Ectodermal cell (in vitro differentiated cells): Measurements from ENCODE around the gene NSF.

Experiments
- H3K27ac ChIP-seq: 2 replicates; pipeline ENCODE4 v1.7.0; 2013; ENCODE audit warnings: mild to moderate bottlenecking, low read depth, low read length; ENCODE audit not compliant: insufficient read depth, poor library complexity, severe bottlenecking
- H3K27me3 ChIP-seq: 2 replicates; pipeline ENCODE4 v1.7.0; 2013; ENCODE audit warnings: mild to moderate bottlenecking, low read length; ENCODE audit not compliant: insufficient read depth, control insufficient read depth, poor library complexity, severe bottlenecking
- H3K36me3 ChIP-seq: one replicate; pipeline ENCODE4 v1.7.0; 2013; ENCODE audit warnings: low read length; ENCODE audit not compliant: control insufficient read depth, insufficient read depth
- H3K4me1 ChIP-seq: one replicate; pipeline ENCODE4 v1.7.0; 2013; ENCODE audit warnings: low read length; ENCODE audit not compliant: control insufficient read depth, insufficient read depth
- H3K4me3 ChIP-seq: 2 replicates; pipeline ENCODE4 v1.7.0; 2013; ENCODE audit warnings: low read depth, low read length, control low read depth; ENCODE audit not compliant: insufficient read depth
- H3K9me3 ChIP-seq: 2 replicates; pipeline ENCODE4 v1.7.0; 2013; ENCODE audit warnings: mild to moderate bottlenecking, low read length, moderate library complexity; ENCODE audit not compliant: control insufficient read depth
- WGBS, 2 experiments: methylation state at CpG; one replicate each; pipeline ENCODE4 v1.1.7; 2013; ENCODE audit warnings: missing lambda C conversion rate in 2 of 2; 5-methylcytosine and 5-hydroxymethylcytosine counted together

NSF gene

DNA sequence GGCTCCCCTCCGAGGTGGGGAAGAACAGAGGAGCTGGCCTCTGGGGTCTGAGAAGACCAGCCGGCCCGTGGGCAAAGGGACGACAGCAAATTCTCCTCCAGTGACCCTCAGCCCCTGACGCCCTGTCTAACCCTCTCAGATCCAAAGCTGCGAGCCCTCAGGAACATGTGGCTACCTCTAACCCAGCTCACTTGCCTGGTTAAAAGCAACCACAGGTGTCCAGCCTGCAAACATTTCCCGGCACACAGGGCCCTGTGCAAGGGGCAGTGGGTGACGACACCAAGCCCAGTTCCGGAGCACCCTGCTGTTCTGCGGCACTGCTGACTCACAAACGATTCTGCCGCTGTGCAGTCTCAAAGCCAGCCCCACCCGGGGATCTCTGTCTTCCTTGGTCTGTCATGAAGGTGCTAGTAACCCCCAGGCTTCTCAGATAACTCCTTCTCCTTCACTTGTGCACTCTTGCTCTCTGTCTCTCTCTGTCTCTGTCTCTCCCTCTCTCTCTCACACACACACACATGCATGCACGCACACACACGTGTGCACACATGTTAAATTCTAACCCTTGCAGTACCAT is 205.0 kb downstream of the NSF start:
- Histone ChIP-seq H3K9me3 (no peaks in the 10 kb centered on the region), H3K36me3 (no peaks in the 10 kb centered on the region), H3K4me3 (no peak overlapping the region), H3K27me3 (no peaks in the 10 kb centered on the region), H3K4me1 (no peaks in the 10 kb centered on the region), H3K27ac (no peak overlapping the region)
- WGBS, 2 experiments = 89 to 91% methylated on average over 15 of the region's 15 CpGs

DNA sequence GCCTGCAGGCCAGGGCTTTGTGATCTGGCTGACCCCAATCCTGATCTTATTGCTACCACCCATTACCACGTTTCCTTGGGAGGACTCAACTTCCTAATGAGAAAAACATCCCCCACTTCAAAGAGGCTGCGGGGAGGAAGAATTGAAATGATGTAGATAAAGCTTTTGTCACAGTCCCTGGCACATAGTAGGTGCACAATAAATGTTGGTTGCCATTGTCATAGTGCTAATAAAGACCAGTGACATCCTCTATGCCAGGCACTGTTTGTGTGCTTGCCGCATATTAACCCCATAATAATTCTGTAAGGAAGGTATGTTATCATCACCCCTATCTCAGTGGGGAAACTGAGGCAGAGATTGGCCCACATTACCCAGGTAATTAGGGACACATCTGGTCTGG is 205.6 kb downstream of the NSF start:
- Histone ChIP-seq H3K4me3 (no peak overlapping the region), H3K27me3 (no peaks in the 10 kb centered on the region), H3K9me3 (no peaks in the 10 kb centered on the region), H3K4me1 (no peaks in the 10 kb centered on the region), H3K36me3 (no peaks in the 10 kb centered on the region), H3K27ac (no peak overlapping the region)
- 85 to 100% methylated on average over 1 to 3 of the region's 3 CpGs for WGBS, 2 experiments

- Histone ChIP-seq H3K27me3 (no peaks in the 10 kb centered on the region), H3K9me3 (no peaks in the 10 kb centered on the region), H3K4me3 (no peak overlapping the region), H3K4me1 (no peaks in the 10 kb centered on the region), H3K27ac (no peak overlapping the region), H3K36me3 (no peaks in the 10 kb centered on the region)
- 90 to 94% methylated on average over 7 of the region's 7 CpGs for WGBS, 2 experiments
Measured at GRCh38 chr17:46796524-46796923, 206.1 kb downstream of the NSF start.

GRCh38 chr17:46796956-46797530 is 206.6 kb downstream of the NSF start:
- H3K27me3 ChIP-seq = no peaks in the 10 kb centered on the region
- no peaks in the 10 kb centered on the region for H3K9me3 ChIP-seq
- no peak overlapping the region for H3K4me3 ChIP-seq
- no peaks in the 10 kb centered on the region for H3K4me1 ChIP-seq
- no peaks in the 10 kb centered on the region for H3K36me3 ChIP-seq
- no peak overlapping the region for H3K27ac ChIP-seq
- WGBS, 2 experiments = 84 to 89% methylated on average over 8 of the region's 8 CpGs

GRCh38 chr17:46800573-46800972 is 210.1 kb downstream of the NSF start:
- Histone ChIP-seq H3K9me3 (no peaks in the 10 kb centered on the region), H3K36me3 (no peaks in the 10 kb centered on the region), H3K27ac (no peak overlapping the region), H3K4me3 (no peak overlapping the region), H3K27me3 (no peaks in the 10 kb centered on the region), H3K4me1 (no peaks in the 10 kb centered on the region)
- 95 to 97% methylated on average over 4 of the region's 4 CpGs for WGBS, 2 experiments

GRCh38 chr17:46802800-46803199 is 212.3 kb downstream of the NSF start:
- 78 to 80% methylated on average over 7 of the region's 7 CpGs for WGBS, 2 experiments
- H3K4me3 ChIP-seq = no peak overlapping the region

GRCh38 chr17:46803544-46803943 is 213.1 kb downstream of the NSF start:
- 94 to 97% methylated on average over 5 of the region's 5 CpGs for WGBS, 2 experiments
- no peaks in the 10 kb centered on the region for H3K36me3 ChIP-seq
- no peaks in the 10 kb centered on the region for H3K4me1 ChIP-seq
- H3K27ac ChIP-seq = no peak overlapping the region
- no peaks in the 10 kb centered on the region for H3K27me3 ChIP-seq
- H3K9me3 ChIP-seq = no peaks in the 10 kb centered on the region
- no peak overlapping the region for H3K4me3 ChIP-seq

More at GRCh38 chr17:46802800-46803199, 212.3 kb downstream of the NSF start:
- Histone ChIP-seq H3K27ac (no peak overlapping the region), H3K9me3 (no peaks in the 10 kb centered on the region), H3K4me1 (no peaks in the 10 kb centered on the region), H3K27me3 (no peaks in the 10 kb centered on the region), H3K36me3 (no peaks in the 10 kb centered on the region)

- H3K27ac ChIP-seq = no peak overlapping the region
- 90 to 98% methylated on average over 6 of the region's 6 CpGs for WGBS, 2 experiments
- no peaks in the 10 kb centered on the region for H3K27me3 ChIP-seq
Measured at GRCh38 chr17:46805771-46806170, 215.3 kb downstream of the NSF start.

More at GRCh38 chr17:46805771-46806170, 215.3 kb downstream of the NSF start:
- H3K4me3 ChIP-seq = no peak overlapping the region
- H3K36me3 ChIP-seq = no peaks in the 10 kb centered on the region
- no peaks in the 10 kb centered on the region for H3K9me3 ChIP-seq
- H3K4me1 ChIP-seq = no peaks in the 10 kb centered on the region
